Adrenal gland (tissue), 12 donors: Measurements from ENCODE around the gene DOK1. TPM values are rescaled to one million over a fixed set of nuclear protein-coding genes. Genes with fewer than 3 reads are reported as not detected.

Source experiments
- DNase-seq, 7 donors: peaks; one replicate each; pipeline ENCODE4 v3.0.0-alpha.2; 2019 to 2020
- H3K27ac ChIP-seq, 5 donors: fragments of 200-600 bp; sonication (generic) in 4 of 5; 1 replicate in 3 of 5; 2 replicates in 2 of 5; pipeline versions ENCODE4 v1.5.1 to v1.8.0; 2016 to 2020; ENCODE audit warnings: mild to moderate bottlenecking in 1 of 5
- H3K27me3 ChIP-seq: fragments of 200-600 bp; 2 replicates; pipeline ENCODE4 v1.8.0; 2021
- H3K36me3 ChIP-seq, 2 donors: fragments of 200-600 bp; replicated peaks in 1 of 2; 1 replicate in 1 of 2; 2 replicates in 1 of 2; pipeline versions ENCODE4 v1.5.1 to v1.8.0; 2018 to 2022
- H3K4me1 ChIP-seq, 2 donors: fragments of 200-600 bp; replicated peaks in 1 of 2; 1 replicate in 1 of 2; 2 replicates in 1 of 2; pipeline versions ENCODE4 v1.5.1 to v1.8.0; 2018 to 2021
- H3K4me3 ChIP-seq, 4 donors: fragments of 200-600 bp; sonication (generic) in 3 of 4; one replicate each; pipeline ENCODE4 v1.5.1; 2016 to 2018
- H3K9me3 ChIP-seq, 3 donors: fragments of 200-600 bp; sonication (generic) in 1 of 3; replicated peaks in 1 of 3; 1 replicate in 2 of 3; 2 replicates in 1 of 3; pipeline versions ENCODE4 v1.5.1 to v1.8.0; 2016 to 2021
- POLR2A ChIP-seq, 2 donors: fragments of 450-650 bp; IDR thresholded peaks; one replicate each; pipeline ENCODE4 v1.6.1; 2017; ENCODE audit warnings: antibody characterized with exemption in 2 of 2, mild to moderate bottlenecking in 2 of 2, moderate library complexity in 1 of 2
- WGBS, 4 donors: extraction: QIAGEN DNeasy Blood & Tissue Kit in 2 of 4; methylation state at CpG; one replicate each; pipeline versions ENCODE4 v1.1.5 to v1.1.7; 2013 to 2017; 5-methylcytosine and 5-hydroxymethylcytosine counted together
- intact Hi-C, 2 donors: fragments of 100-400 bp; cut with DNase I; formaldehyde crosslinking; loops; one replicate each; pipeline versions ENCODE4 v1.14.1 to v1.15.0; 2022 to 2023
- polyA plus RNA-seq, 3 donors: library from polyadenylated mRNA; stranded (reverse); fragments of 200-250 nt in 2 of 3; fragments of 350-450 nt in 1 of 3; fragmentation: Illumina TruSeq in 1 of 3; extraction: RNeasy Lipid Tissue Mini Kit (QIAGEN cat#74804) in 1 of 3; gene quantifications; one replicate each; pipeline ENCODE4 v1.2.3, GENCODE V29; 2013 to 2014
- total RNA-seq, 9 donors: library from RNA; depleted of rRNA in 4 of 9; stranded (reverse); fragments of >200 nt in 4 of 9; fragments of 120-200 nt in 1 of 9; fragmentation: NEBNext Ultra II Directional in 1 of 9; extraction: Animal tissue kit (Norgen Biotek cat#: 25700) in 1 of 9; gene quantifications; one replicate each; pipeline versions ENCODE4 v1.1.0 to v1.2.4, GENCODE V29; 2013 to 2023
- TF ChIP-seq, protein P1 (sequence below), 6 experiments: fragments of 450-650 bp in 4 of 6; fragments of 200-600 bp in 2 of 6; sonication (generic) in 1 of 6; IDR thresholded peaks; 1 replicate in 5 of 6; 2 replicates in 1 of 6; pipeline versions ENCODE4 v1.5.1 to v1.8.0; 2016 to 2021; ENCODE audit warnings: antibody characterized with exemption in 6 of 6, mild to moderate bottlenecking in 2 of 6, moderate library complexity in 1 of 6
- donor health status: healthy with polysubstance abuse.
- donor health status: Bipolar disorder and iron deficiency.
- donor health status: DM: yes; HTN: yes; CAD: no.
- donor health status: DM: no; HTN: no; CAD: no.
- donor health status: DM: no; HTN: no; CAD: no.
- donor health status: DM: yes; HTN: yes; CAD: no.

Gene DOK1
- total and polyA plus RNA-seq, 12 donors, result 4.0 to 49.6 (median 19.9) TPM

DNA sequence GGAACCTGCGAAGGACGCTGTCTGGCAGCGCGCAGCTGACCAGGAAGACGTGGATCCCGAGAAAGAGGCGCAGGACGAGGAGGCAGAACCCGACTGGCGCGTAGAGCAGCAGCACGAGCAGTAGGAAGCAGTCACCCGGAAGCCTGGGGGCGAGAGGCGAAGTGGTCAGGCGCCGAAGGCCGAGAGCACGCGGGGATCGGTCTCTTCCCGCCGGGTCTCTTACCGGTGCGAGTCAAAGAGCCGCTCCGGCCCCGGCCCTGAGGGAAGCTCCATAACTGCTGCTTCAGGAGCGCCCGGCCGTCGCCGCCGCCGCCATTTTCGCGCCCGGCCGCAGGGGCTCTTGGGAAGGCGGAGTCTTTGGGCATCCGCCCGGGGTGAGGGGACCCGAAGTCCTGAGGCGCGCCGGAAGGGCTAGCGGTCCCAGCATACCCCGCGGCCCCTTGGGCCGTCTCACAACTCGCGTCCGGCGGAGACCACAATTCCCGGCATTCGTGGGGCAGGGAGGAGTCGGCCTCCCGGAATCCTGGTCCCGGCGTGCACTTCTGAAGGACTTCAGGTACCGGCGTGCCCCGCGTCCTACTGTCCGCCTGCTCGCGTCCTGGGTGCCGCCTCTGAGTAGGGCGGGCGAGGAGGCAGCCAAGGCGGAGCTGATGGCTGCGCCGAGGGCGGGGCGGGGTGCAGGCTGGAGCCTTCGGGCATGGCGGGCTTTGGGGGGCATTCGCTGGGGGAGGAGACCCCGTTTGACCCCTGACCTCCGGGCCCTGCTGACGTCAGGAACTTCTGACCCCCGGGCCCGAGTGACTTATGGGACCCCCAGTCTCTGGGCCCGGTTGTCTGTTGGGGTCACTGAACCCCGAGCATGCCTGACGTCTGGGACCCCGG lies 24.9 kb upstream of the DOK1 start, which contains the start of the genes AUP1 and HTRA2:
Gene AUP1, minus strand, starts transcription at position 350 of the 882 bp plus-strand sequence. Its CDS starts 77 bp downstream, at position 273.
Gene HTRA2, plus strand, starts transcription at position 577 of the 882 bp plus-strand sequence. Its CDS starts 74 bp downstream, at position 651.
- WGBS, 4 donors, result 0 to 1% (median 0%) methylated on average over 16 to 87 of the region's 87 CpGs
- peaks cover 0 to 34% of the 10 kb centered on the region in 2 donors for H3K36me3 ChIP-seq
- intact Hi-C loops, result loop anchor here (2.0 to 5.0 kb wide), 2 partner anchors 23 to 42 kb away; partner anchors contain the start of gene PCGF1 (in 1 of the 2)

DNA sequence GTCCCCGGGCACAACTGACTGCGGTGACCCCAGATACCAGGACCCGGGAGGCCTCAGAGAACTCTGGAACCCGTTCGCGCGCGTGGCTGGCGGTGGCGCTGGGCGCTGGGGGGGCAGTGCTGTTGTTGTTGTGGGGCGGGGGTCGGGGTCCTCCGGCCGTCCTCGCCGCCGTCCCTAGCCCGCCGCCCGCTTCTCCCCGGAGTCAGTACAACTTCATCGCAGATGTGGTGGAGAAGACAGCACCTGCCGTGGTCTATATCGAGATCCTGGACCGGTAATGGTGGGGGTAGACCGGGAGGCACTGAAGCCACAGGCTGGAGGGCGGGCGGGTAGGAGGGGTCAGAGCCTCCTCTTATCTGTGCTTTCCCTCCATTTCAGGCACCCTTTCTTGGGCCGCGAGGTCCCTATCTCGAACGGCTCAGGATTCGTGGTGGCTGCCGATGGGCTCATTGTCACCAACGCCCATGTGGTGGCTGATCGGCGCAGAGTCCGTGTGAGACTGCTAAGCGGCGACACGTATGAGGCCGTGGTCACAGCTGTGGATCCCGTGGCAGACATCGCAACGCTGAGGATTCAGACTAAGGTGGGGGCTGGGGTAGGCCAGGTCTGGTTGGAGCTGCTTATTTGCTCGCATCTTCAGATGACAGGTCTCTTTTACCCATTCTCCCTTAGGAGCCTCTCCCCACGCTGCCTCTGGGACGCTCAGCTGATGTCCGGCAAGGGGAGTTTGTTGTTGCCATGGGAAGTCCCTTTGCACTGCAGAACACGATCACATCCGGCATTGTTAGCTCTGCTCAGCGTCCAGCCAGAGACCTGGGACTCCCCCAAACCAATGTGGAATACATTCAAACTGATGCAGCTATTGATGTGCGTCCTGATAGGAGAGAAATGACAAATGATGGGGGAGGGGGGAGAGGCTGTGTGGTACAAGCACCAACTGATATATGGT lies 24.0 kb upstream of the DOK1 start:
- H3K9me3 ChIP-seq, result no peaks in the 10 kb centered on the region
- H3K27ac ChIP-seq, result peak overlapping the region in 4 of 5 donors; percentile 81 to 93 (median 84)
- peak; percentile 45 to 73 (median 49) for DNase-seq
- H3K36me3 ChIP-seq, result peaks cover 0 to 34% of the 10 kb centered on the region in 2 donors
- peaks cover 11 to 15% of the 10 kb centered on the region in 2 donors for H3K4me1 ChIP-seq
- intact Hi-C loops, result no loop called here
- 2 to 18% (median 5%) methylated on average over 7 to 54 of the region's 54 CpGs for WGBS, 4 donors
- TF ChIP-seq, protein P1, sequence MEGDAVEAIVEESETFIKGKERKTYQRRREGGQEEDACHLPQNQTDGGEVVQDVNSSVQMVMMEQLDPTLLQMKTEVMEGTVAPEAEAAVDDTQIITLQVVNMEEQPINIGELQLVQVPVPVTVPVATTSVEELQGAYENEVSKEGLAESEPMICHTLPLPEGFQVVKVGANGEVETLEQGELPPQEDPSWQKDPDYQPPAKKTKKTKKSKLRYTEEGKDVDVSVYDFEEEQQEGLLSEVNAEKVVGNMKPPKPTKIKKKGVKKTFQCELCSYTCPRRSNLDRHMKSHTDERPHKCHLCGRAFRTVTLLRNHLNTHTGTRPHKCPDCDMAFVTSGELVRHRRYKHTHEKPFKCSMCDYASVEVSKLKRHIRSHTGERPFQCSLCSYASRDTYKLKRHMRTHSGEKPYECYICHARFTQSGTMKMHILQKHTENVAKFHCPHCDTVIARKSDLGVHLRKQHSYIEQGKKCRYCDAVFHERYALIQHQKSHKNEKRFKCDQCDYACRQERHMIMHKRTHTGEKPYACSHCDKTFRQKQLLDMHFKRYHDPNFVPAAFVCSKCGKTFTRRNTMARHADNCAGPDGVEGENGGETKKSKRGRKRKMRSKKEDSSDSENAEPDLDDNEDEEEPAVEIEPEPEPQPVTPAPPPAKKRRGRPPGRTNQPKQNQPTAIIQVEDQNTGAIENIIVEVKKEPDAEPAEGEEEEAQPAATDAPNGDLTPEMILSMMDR (IDR thresholded peaks at IDR 0.05), result no peak
- peak in 1 of 2 donors; percentile 35 for TF ChIP-seq POLR2A (IDR thresholded peaks at IDR 0.05)
- peak overlapping the region; percentile 22 to 87 (median 74) for H3K4me3 ChIP-seq
- no peaks in the 10 kb centered on the region for H3K27me3 ChIP-seq

More for the DNA sequence above, 24.9 kb upstream of the DOK1 start, which contains the start of the genes AUP1 and HTRA2:
- Histone ChIP-seq H3K9me3 (no peaks in the 10 kb centered on the region), H3K4me1 (peaks cover 11 to 15% of the 10 kb centered on the region in 2 donors), H3K4me3 (peak within 1 kb of the TSS; percentile 63 to 87 (median 78)), H3K27ac (peak within 1 kb of the TSS; percentile 65 to 93 (median 83)), H3K27me3 (no peaks in the 10 kb centered on the region)
- TF ChIP-seq POLR2A (IDR thresholded peaks at IDR 0.05), result peak; percentile 42 to 76
- TF ChIP-seq, protein P1 (IDR thresholded peaks at IDR 0.05), result peak in 3 of 6 experiments; percentile 2 to 20 (median 14)
- peak; percentile 98 to 99 (median 99) for DNase-seq

DNA sequence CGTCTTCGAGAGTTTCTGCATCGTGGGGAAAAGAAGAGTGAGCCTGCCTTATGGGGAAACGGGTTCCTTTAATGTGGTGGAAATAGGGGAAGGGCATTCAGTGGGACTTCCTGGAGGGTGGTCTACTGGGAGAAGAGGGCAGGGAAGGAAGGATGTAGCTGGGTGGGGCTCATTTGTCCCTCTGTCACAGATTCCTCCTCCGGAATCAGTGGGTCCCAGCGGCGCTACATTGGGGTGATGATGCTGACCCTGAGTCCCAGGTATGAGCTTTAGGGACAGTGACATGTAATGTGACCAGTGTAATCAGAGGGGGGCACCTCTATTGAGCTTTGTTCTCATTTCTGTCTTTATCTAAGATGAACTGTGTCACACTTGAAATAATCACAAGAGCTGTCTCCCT lies 22.9 kb upstream of the DOK1 start:
- Histone ChIP-seq H3K27me3 (no peaks in the 10 kb centered on the region), H3K27ac (no peak overlapping the region), H3K36me3 (peaks cover 0 to 24% of the 10 kb centered on the region in 2 donors), H3K4me1 (peaks cover 11 to 15% of the 10 kb centered on the region in 2 donors), H3K4me3 (no peak overlapping the region), H3K9me3 (no peaks in the 10 kb centered on the region)
- TF ChIP-seq, protein P1 (IDR thresholded peaks at IDR 0.05), result no peak
- TF ChIP-seq POLR2A (IDR thresholded peaks at IDR 0.05), result no peak
- WGBS, 4 donors, result 83 to 91% (median 86%) methylated on average over 7 of the region's 7 CpGs
- intact Hi-C loops, result no loop called here
- no peak for DNase-seq
